CD4-positive, alpha-beta T cell (primary cell): ENCODE measurements around the gene HEATR5A. TPM values are rescaled to one million over a fixed set of nuclear protein-coding genes. Genes with fewer than 3 reads are reported as not detected.
"Not testable (repeated sequence)": the region's sequence is repeated elsewhere in the genome, so short reads cannot be mapped to it uniquely, and the experiment has no call there.

Experiments
- ATAC-seq: fragments of 200-7000 bp; cut with Tn5 transposase; one replicate; pipeline ENCODE4 v1.10.0; 2022; ENCODE audit warnings: mild to moderate bottlenecking; ENCODE audit not compliant: poor library complexity
- CTCF ChIA-PET: fragments of 350-600 bp; sonication (Branson Sonifier 250); formaldehyde crosslinking; loops from one replicate; lab custom pipeline; 2021; ENCODE audit warnings: antibody characterized with exemption, inconsistent platforms; lab: Charles Lee
- POLR2A ChIA-PET: fragments of 350-600 bp; sonication (Branson Sonifier 250); formaldehyde crosslinking; loops from one replicate; lab custom pipeline; 2021; ENCODE audit warnings: antibody characterized with exemption, inconsistent platforms; lab: Charles Lee
- DNase-seq, 14 experiments: peaks; one replicate each; pipeline ENCODE4 v3.0.0-alpha.2; 2013 to 2020; ENCODE audit warnings: mixed read lengths in 2 of 14
- H3K27ac ChIP-seq, 2 donors: one replicate each; pipeline versions ENCODE4 v1.5.1 to v1.7.0; 2013; ENCODE audit warnings: low read length in 2 of 2, low read depth in 1 of 2, mild to moderate bottlenecking in 1 of 2
- H3K27me3 ChIP-seq, 2 experiments: 1 replicate in 1 of 2; 2 replicates in 1 of 2; pipeline versions ENCODE4 v1.6.1 to v1.7.0; 2013; ENCODE audit warnings: low read length in 2 of 2, control low read depth in 1 of 2, mild to moderate bottlenecking in 1 of 2, moderate library complexity in 1 of 2; ENCODE audit not compliant: insufficient read depth in 2 of 2, control insufficient read depth in 1 of 2
- H3K36me3 ChIP-seq: one replicate; pipeline ENCODE4 v1.6.1; 2013; ENCODE audit warnings: low read length, control low read depth; ENCODE audit not compliant: insufficient read depth
- H3K4me1 ChIP-seq: one replicate; pipeline ENCODE4 v1.6.1; 2013; ENCODE audit warnings: low read length, control low read depth; ENCODE audit not compliant: insufficient read depth
- H3K4me3 ChIP-seq: one replicate; pipeline ENCODE4 v1.5.1; 2013; ENCODE audit warnings: mild to moderate bottlenecking, low read length, moderate library complexity
- H3K9me3 ChIP-seq, 2 experiments: 1 replicate in 1 of 2; 2 replicates in 1 of 2; pipeline versions ENCODE4 v1.6.1 to v1.7.0; 2013; ENCODE audit warnings: low read length in 2 of 2, mild to moderate bottlenecking in 2 of 2, control low read depth in 1 of 2, moderate library complexity in 1 of 2; ENCODE audit not compliant: control insufficient read depth in 1 of 2, insufficient read depth in 1 of 2
- H3K27ac Mint-ChIP-seq: one replicate; pipeline ENCODE4 v1.8.0; 2020; ENCODE audit warnings: mixed read lengths
- H3K27me3 Mint-ChIP-seq: one replicate; pipeline ENCODE4 v1.8.0; 2021; ENCODE audit warnings: mixed read lengths
- H3K36me3 Mint-ChIP-seq: one replicate; pipeline ENCODE4 v1.8.0; 2021; ENCODE audit warnings: low read depth, mixed read lengths
- H3K4me1 Mint-ChIP-seq: one replicate; pipeline ENCODE4 v1.8.0; 2021; ENCODE audit warnings: low read depth, mixed read lengths
- H3K4me3 Mint-ChIP-seq: one replicate; pipeline ENCODE4 v1.8.0; 2020; ENCODE audit warnings: mild to moderate bottlenecking, mixed read lengths
- H3K9me3 Mint-ChIP-seq: one replicate; pipeline ENCODE4 v1.8.0; 2020; ENCODE audit warnings: mixed read lengths
- CTCF ChIP-seq: fragments of 200-600 bp; IDR thresholded peaks from one replicate; pipeline ENCODE4 v1.8.0; 2022; ENCODE audit warnings: antibody characterized with exemption, mild to moderate bottlenecking
- intact Hi-C, 2 experiments: fragments of 100-400 bp; cut with DNase I in 1 of 2; cut with micrococcal nuclease in 1 of 2; formaldehyde crosslinking; loops; one replicate each; pipeline versions ENCODE4 v1.15.1 to v1.9.0; 2023 to 2025; cut with DNase I, micrococcal nuclease
- total RNA-seq, 174 experiments: library from RNA in 2 of 174; stranded (reverse) in 2 of 174; gene quantifications; one replicate each; pipeline ENCODE4 v1.2.3 and lab custom pipeline; 2021 to 2026

Gene HEATR5A
- total RNA-seq, 2 experiments from 2014 or later = 5.2 to 5.5 TPM

GRCh38 chr14:31382221-31382620 is 38.1 kb downstream of the HEATR5A start:
- Mint-ChIP-seq H3K27me3 (no peaks in the 10 kb centered on the region), H3K4me1 (no peaks in the 10 kb centered on the region), H3K9me3 (no peaks in the 10 kb centered on the region), H3K4me3 (no peak overlapping the region), H3K36me3 (peaks cover 32% of the 10 kb centered on the region), H3K27ac (no peak overlapping the region)
- ChIA-PET CTCF (interaction anchor here (1.3 kb wide), 1 partner anchor 20 kb away, joined by 3 read pairs; no protein-coding TSS in a partner anchor), POLR2A (no interaction called here)
- H3K4me3 ChIP-seq = no peak overlapping the region
- no peak for ATAC-seq
- H3K9me3 ChIP-seq = no peaks in the 10 kb centered on the region
- no peak overlapping the region for H3K27ac ChIP-seq
- intact Hi-C loops = no loop called here
- no peak for DNase-seq
- TF ChIP-seq CTCF = no peak
- H3K4me1 ChIP-seq = no peaks in the 10 kb centered on the region
- no peaks in the 10 kb centered on the region for H3K27me3 ChIP-seq
- H3K36me3 ChIP-seq = peaks cover 14% of the 10 kb centered on the region

- H3K9me3 ChIP-seq = no peaks in the 10 kb centered on the region
- H3K36me3 ChIP-seq = peaks cover 16% of the 10 kb centered on the region
- H3K9me3 Mint-ChIP-seq = no peaks in the 10 kb centered on the region
- CTCF ChIA-PET = no interaction called here
- no peak overlapping the region for H3K27ac Mint-ChIP-seq
- H3K27me3 Mint-ChIP-seq = no peaks in the 10 kb centered on the region
- H3K4me3 ChIP-seq = no peak overlapping the region
- no peak for TF ChIP-seq CTCF
- H3K36me3 Mint-ChIP-seq = peaks cover 39% of the 10 kb centered on the region
- no peak overlapping the region for H3K27ac ChIP-seq
- POLR2A ChIA-PET = no interaction called here
- peaks cover 4% of the 10 kb centered on the region for H3K4me1 Mint-ChIP-seq
- H3K4me1 ChIP-seq = no peaks in the 10 kb centered on the region
- no peaks in the 10 kb centered on the region for H3K27me3 ChIP-seq
- no peak for ATAC-seq
- H3K4me3 Mint-ChIP-seq = no peak overlapping the region
- intact Hi-C loops = no loop called here
- DNase-seq = no peak
Measured at GRCh38 chr14:31380106-31380505, 40.2 kb downstream of the HEATR5A start.

DNA sequence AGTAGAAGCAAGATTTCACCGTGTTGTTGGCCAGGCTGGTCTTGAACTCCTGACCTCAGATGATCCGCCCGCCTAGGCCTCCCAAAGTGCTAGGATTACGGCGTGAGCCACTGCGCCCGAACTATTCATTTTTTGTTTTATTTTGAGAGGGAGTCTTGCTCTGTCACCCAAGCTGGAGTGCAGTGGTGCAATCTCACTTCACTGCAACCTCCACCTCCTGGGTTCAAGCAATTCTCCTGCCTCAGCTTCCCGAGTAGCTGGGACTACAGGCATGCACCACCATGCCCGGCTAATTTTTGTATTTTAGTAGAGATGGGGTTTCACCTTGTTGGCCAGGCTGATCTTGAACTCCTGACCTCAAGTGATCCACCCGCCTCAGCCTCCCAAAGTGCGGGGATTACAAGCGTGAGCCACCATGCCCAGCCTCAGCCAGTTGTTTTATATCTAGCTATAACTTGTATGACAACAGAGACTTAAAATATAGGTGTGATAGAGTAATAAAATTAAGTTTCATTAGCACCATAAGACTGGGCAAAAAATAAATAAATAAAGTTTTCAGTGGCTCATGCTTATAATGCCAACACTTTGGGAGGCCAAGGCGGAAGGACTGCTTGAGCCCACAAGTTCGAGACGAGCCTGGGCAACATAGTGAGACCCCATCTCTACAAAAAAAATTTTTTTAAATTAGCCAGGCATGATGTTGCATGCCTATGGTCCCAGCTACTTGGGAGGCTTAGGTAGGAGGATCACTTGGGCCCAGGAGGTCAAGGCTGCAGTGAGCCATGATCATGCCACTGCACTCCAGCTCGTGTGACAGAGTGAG is 41.0 kb downstream of the HEATR5A start:
- intact Hi-C loops, H3K4me3 Mint-ChIP-seq, H3K4me3 ChIP-seq, H3K27me3 ChIP-seq, H3K27me3 Mint-ChIP-seq, DNase-seq, POLR2A ChIA-PET, H3K4me1 ChIP-seq, H3K27ac ChIP-seq, H3K4me1 Mint-ChIP-seq, H3K27ac Mint-ChIP-seq, ATAC-seq, H3K9me3 ChIP-seq, H3K9me3 Mint-ChIP-seq: not testable (repeated sequence)
- CTCF ChIA-PET = interaction anchor here (0.8 kb wide), 1 partner anchor 35 kb away, joined by 8 read pairs; no protein-coding TSS in a partner anchor
- H3K36me3 ChIP-seq = peaks cover 12% of the 10 kb centered on the region
- peaks cover 39% of the 10 kb centered on the region for H3K36me3 Mint-ChIP-seq
